ENCODE data around the gene MAP3K7.

MAP3K7 gene

GRCh38 chr6:90479603-90479926 lies 107.3 kb downstream of the MAP3K7 start:
- no peak for DNase-seq

- peak; percentile 90 for DNase-seq
Observed at GRCh38 chr6:90478789-90479602, 107.9 kb downstream of the MAP3K7 start.

- DNase-seq, result no peak
Observed at GRCh38 chr6:90478278-90478677, 108.6 kb downstream of the MAP3K7 start.

- DNase-seq, result no peak
Observed at GRCh38 chr6:90477366-90477765, 109.5 kb downstream of the MAP3K7 start.

- DNase-seq, result peak; percentile 73
Observed at GRCh38 chr6:90472716-90473115, 114.2 kb downstream of the MAP3K7 start.

GRCh38 chr6:90471263-90471662 lies 115.6 kb downstream of the MAP3K7 start:
- no peak for DNase-seq

- DNase-seq, result no peak
Observed at GRCh38 chr6:90469906-90470305, 117.0 kb downstream of the MAP3K7 start.

- DNase-seq, result no peak
Observed at GRCh38 chr6:90468859-90469258, 118.0 kb downstream of the MAP3K7 start.

GRCh38 chr6:90468080-90468479 lies 118.8 kb downstream of the MAP3K7 start:
- DNase-seq, result peak; percentile 67

GRCh38 chr6:90467546-90467945 lies 119.3 kb downstream of the MAP3K7 start:
- no peak for DNase-seq

- DNase-seq, result peak; percentile 75
Observed at GRCh38 chr6:90466154-90466940, 120.5 kb downstream of the MAP3K7 start.

GRCh38 chr6:90465686-90466085 lies 121.2 kb downstream of the MAP3K7 start:
- DNase-seq, result no peak

- no peak for DNase-seq
Observed at GRCh38 chr6:90464507-90464906, 122.4 kb downstream of the MAP3K7 start.

GRCh38 chr6:90463874-90464273 lies 123.0 kb downstream of the MAP3K7 start:
- DNase-seq, result no peak

Measured in activated CD4-positive, alpha-beta T cell treated with anti-CD3 and anti-CD28 coated beads, Interleukin-2, Interleukin-6, amounts not matched to agents 100 ng/mL and 50 ng/mL, durations not matched to agents 16 hours and 8 hours (primary cell).